ENCODE measurements around the gene SERPINB8.

SERPINB8 gene

DNA sequence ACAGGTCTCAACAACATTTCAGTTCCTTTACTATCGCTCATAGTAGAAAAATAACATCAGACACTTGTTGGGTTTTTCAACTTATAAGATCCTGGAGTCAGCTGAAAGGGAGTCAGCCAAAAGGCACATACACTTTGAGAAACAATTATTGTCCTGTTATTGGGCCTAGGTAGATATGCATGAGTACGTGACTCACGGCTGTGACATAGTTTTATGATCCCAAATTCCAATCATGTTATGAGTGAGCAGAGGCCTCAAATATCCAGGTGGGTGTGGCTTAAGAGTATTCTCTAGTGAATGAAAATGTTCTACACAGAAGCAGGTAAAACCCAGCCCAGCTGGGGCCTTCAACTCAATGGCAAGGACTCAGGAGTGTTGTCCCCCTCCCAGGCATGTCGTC lies 27.2 kb downstream of the SERPINB8 start:
- no peak overlapping the region for H3K23ac ChIP-seq (ENCODE audit: low read depth, low read length, poor library complexity)
- H3K9ac ChIP-seq (ENCODE audit: low read depth, low read length, poor library complexity): no peak overlapping the region
- no peak overlapping the region for H3K14ac ChIP-seq (ENCODE audit: low read length)
- H3K4me3 ChIP-seq (ENCODE audit: low read length in 2 of 2): no peak overlapping the region
- no peak overlapping the region for H2BK15ac ChIP-seq (ENCODE audit: low read length)
- no peak overlapping the region for H2BK120ac ChIP-seq (ENCODE audit: low read depth, low read length)
- H3K36me3 ChIP-seq (replicated peaks in 1 of 2; ENCODE audit: control insufficient read depth in 2 of 2, insufficient read depth in 2 of 2, low read length in 2 of 2): no peaks in the 10 kb centered on the region
- no peak overlapping the region for H3K4ac ChIP-seq (ENCODE audit: low read length)
- peaks cover 2 to 5% of the 10 kb centered on the region in 2 donors for H3K9me3 ChIP-seq (replicated peaks in 1 of 2; ENCODE audit: control insufficient read depth in 2 of 2, insufficient read depth in 1 of 2, low read depth in 1 of 2, low read length in 2 of 2)
- H2AFZ ChIP-seq (ENCODE audit: low read length): no peak overlapping the region
- no peak overlapping the region for H3K18ac ChIP-seq (ENCODE audit: low read length)
- no peak for DNase-seq (ENCODE audit: low spot score)
- H2BK12ac ChIP-seq (ENCODE audit: low read length): no peak overlapping the region
- no peak overlapping the region for H3K27ac ChIP-seq (replicated peaks; ENCODE audit: low read length)
- H3K27me3 ChIP-seq (ENCODE audit: control insufficient read depth in 3 of 3, insufficient read depth in 3 of 3, low read depth in 1 of 3, low read length in 3 of 3): no peaks in the 10 kb centered on the region
- H3K79me1 ChIP-seq (ENCODE audit: low read depth, low read length): no peaks in the 10 kb centered on the region
- H2AK5ac ChIP-seq (ENCODE audit: low read depth, low read length): no peak overlapping the region
- no peak overlapping the region for H4K8ac ChIP-seq (ENCODE audit: low read depth, low read length)
- no peaks in the 10 kb centered on the region for H3K4me1 ChIP-seq (ENCODE audit: control insufficient read depth in 2 of 2, insufficient read depth in 1 of 2, low read depth in 1 of 2, low read length in 2 of 2)
- no peak overlapping the region for H3K4me2 ChIP-seq (ENCODE audit: insufficient read depth, low read length, poor library complexity, severe bottlenecking)
- WGBS, 2 donors (ENCODE audit: extremely low coverage in 2 of 2, insufficient read length in 2 of 2, insufficient replicate concordance in 1 of 2): no CpG with 5 or more reads among the region's 4 CpGs
- H4K91ac ChIP-seq (ENCODE audit: low read depth, low read length, poor library complexity): no peak overlapping the region
- no peak overlapping the region for H2BK5ac ChIP-seq (ENCODE audit: low read length)

DNA sequence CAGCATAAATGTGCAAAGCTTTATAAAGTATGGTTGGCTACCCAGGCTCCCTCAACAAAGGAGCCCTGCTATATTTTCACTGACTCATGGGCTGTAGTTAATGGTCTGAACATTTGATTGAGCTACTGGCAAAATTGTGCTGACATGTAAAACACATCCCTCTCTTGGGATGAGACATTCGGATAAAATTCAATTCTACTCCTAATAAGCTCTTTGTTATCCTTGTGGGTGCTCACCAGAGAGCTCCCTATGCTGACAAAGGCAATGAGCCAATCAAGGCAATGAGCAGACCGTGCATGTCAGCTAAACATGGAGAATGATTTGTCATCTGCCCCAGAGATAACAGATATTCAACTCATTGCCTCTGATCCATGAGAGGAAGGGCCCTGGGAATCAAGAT lies 27.7 kb downstream of the SERPINB8 start:
- no peak overlapping the region for H2BK120ac ChIP-seq (ENCODE audit: low read depth, low read length)
- H3K36me3 ChIP-seq (replicated peaks in 1 of 2; ENCODE audit: control insufficient read depth in 2 of 2, insufficient read depth in 2 of 2, low read length in 2 of 2): no peaks in the 10 kb centered on the region
- H2BK12ac ChIP-seq (ENCODE audit: low read length): no peak overlapping the region
- no peak overlapping the region for H2AK5ac ChIP-seq (ENCODE audit: low read depth, low read length)
- no peak overlapping the region for H3K4ac ChIP-seq (ENCODE audit: low read length)
- H3K14ac ChIP-seq (ENCODE audit: low read length): no peak overlapping the region
- no peak overlapping the region for H2BK15ac ChIP-seq (ENCODE audit: low read length)
- DNase-seq (ENCODE audit: low spot score): no peak
- no peak overlapping the region for H3K23ac ChIP-seq (ENCODE audit: low read depth, low read length, poor library complexity)
- H4K8ac ChIP-seq (ENCODE audit: low read depth, low read length): no peak overlapping the region
- no peaks in the 10 kb centered on the region for H3K79me1 ChIP-seq (ENCODE audit: low read depth, low read length)
- no peak overlapping the region for H3K4me2 ChIP-seq (ENCODE audit: insufficient read depth, low read length, poor library complexity, severe bottlenecking)
- H3K27me3 ChIP-seq (ENCODE audit: control insufficient read depth in 3 of 3, insufficient read depth in 3 of 3, low read depth in 1 of 3, low read length in 3 of 3): no peaks in the 10 kb centered on the region
- H3K18ac ChIP-seq (ENCODE audit: low read length): no peak overlapping the region
- H4K91ac ChIP-seq (ENCODE audit: low read depth, low read length, poor library complexity): no peak overlapping the region
- no peak overlapping the region for H3K27ac ChIP-seq (replicated peaks; ENCODE audit: low read length)
- no peak overlapping the region for H2BK5ac ChIP-seq (ENCODE audit: low read length)
- no peak overlapping the region for H3K4me3 ChIP-seq (ENCODE audit: low read length in 2 of 2)
- WGBS, 2 donors (ENCODE audit: extremely low coverage in 2 of 2, insufficient read length in 2 of 2, insufficient replicate concordance in 1 of 2): no CpG with 5 or more reads among the region's 2 CpGs
- no peaks in the 10 kb centered on the region for H3K4me1 ChIP-seq (ENCODE audit: control insufficient read depth in 2 of 2, insufficient read depth in 1 of 2, low read depth in 1 of 2, low read length in 2 of 2)
- H2AFZ ChIP-seq (ENCODE audit: low read length): no peak overlapping the region
- H3K9me3 ChIP-seq (replicated peaks in 1 of 2; ENCODE audit: control insufficient read depth in 2 of 2, insufficient read depth in 1 of 2, low read depth in 1 of 2, low read length in 2 of 2): peaks cover 2 to 5% of the 10 kb centered on the region in 2 donors
- H3K9ac ChIP-seq (ENCODE audit: low read depth, low read length, poor library complexity): no peak overlapping the region

DNA sequence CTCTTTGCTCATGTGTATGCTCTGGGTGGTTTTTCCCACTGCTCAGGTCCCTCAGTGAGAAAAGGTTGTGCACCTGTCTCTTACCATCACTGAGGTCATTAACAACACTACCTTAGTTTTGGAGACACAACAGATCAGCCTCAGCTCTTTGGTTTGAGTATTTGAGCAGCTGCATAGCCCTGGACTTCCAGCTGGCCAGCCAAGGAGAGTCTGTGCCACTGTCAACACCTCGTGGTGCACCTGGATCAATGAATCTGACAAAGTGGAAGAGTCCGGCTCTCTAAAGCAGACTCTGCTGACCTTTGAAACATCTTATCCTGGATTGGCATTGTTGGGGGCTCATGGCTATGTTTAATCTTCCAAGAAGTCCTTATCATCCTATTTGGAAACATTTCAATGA lies 30.0 kb downstream of the SERPINB8 start:
- H3K14ac ChIP-seq (ENCODE audit: low read length): no peak overlapping the region
- no peaks in the 10 kb centered on the region for H3K27me3 ChIP-seq (ENCODE audit: control insufficient read depth in 3 of 3, insufficient read depth in 3 of 3, low read depth in 1 of 3, low read length in 3 of 3)
- no peak overlapping the region for H2BK12ac ChIP-seq (ENCODE audit: low read length)
- H3K4me2 ChIP-seq (ENCODE audit: insufficient read depth, low read length, poor library complexity, severe bottlenecking): no peak overlapping the region
- H2BK120ac ChIP-seq (ENCODE audit: low read depth, low read length): no peak overlapping the region
- H2AK5ac ChIP-seq (ENCODE audit: low read depth, low read length): no peak overlapping the region
- DNase-seq (ENCODE audit: low spot score): no peak
- WGBS, 2 donors (ENCODE audit: extremely low coverage in 2 of 2, insufficient read length in 2 of 2, insufficient replicate concordance in 1 of 2): no CpG with 5 or more reads among the region's 2 CpGs
- no peaks in the 10 kb centered on the region for H3K4me1 ChIP-seq (ENCODE audit: control insufficient read depth in 2 of 2, insufficient read depth in 1 of 2, low read depth in 1 of 2, low read length in 2 of 2)
- peaks cover 2 to 5% of the 10 kb centered on the region in 2 donors for H3K9me3 ChIP-seq (replicated peaks in 1 of 2; ENCODE audit: control insufficient read depth in 2 of 2, insufficient read depth in 1 of 2, low read depth in 1 of 2, low read length in 2 of 2)
- no peak overlapping the region for H3K4ac ChIP-seq (ENCODE audit: low read length)
- H3K4me3 ChIP-seq (ENCODE audit: low read length in 2 of 2): no peak overlapping the region
- H3K9ac ChIP-seq (ENCODE audit: low read depth, low read length, poor library complexity): no peak overlapping the region
- H2BK15ac ChIP-seq (ENCODE audit: low read length): no peak overlapping the region
- H2AFZ ChIP-seq (ENCODE audit: low read length): no peak overlapping the region
- H4K8ac ChIP-seq (ENCODE audit: low read depth, low read length): no peak overlapping the region
- H3K36me3 ChIP-seq (replicated peaks in 1 of 2; ENCODE audit: control insufficient read depth in 2 of 2, insufficient read depth in 2 of 2, low read length in 2 of 2): no peaks in the 10 kb centered on the region
- H3K18ac ChIP-seq (ENCODE audit: low read length): no peak overlapping the region
- H3K79me1 ChIP-seq (ENCODE audit: low read depth, low read length): no peaks in the 10 kb centered on the region
- no peak overlapping the region for H4K91ac ChIP-seq (ENCODE audit: low read depth, low read length, poor library complexity)
- no peak overlapping the region for H3K27ac ChIP-seq (replicated peaks; ENCODE audit: low read length)
- H3K23ac ChIP-seq (ENCODE audit: low read depth, low read length, poor library complexity): peak overlapping the region; percentile 8
- no peak overlapping the region for H2BK5ac ChIP-seq (ENCODE audit: low read length)

DNA sequence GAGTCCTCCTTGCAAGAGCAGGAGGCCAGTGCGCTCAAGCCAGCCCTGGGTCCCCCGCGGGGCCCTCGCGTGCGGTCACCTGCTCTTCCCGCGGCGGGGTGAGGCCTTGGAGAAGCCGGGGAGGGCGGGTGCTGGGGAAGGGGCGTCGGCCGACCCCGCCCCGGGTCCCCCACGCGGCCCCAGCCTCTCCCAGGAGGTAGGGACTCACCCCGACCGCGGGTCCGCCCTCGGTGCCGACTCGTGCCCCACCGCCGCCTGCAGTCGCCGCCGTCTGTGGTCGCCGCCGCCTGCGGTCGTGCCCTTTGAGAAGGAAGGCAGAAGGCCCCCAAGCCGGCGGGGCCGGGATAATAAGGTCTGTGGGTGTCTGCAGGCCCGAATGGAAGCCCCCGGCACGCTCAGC lies 32.7 kb downstream of the SERPINB8 start:
- Histone ChIP-seq H3K4me2 (ENCODE audit: insufficient read depth, low read length, poor library complexity, severe bottlenecking) (no peak overlapping the region), H3K4me3 (ENCODE audit: low read length in 2 of 2) (no peak overlapping the region), H2BK15ac (ENCODE audit: low read length) (no peak overlapping the region), H2BK12ac (ENCODE audit: low read length) (no peak overlapping the region), H3K14ac (ENCODE audit: low read length) (no peak overlapping the region), H3K79me1 (ENCODE audit: low read depth, low read length) (no peaks in the 10 kb centered on the region), H2AK5ac (ENCODE audit: low read depth, low read length) (no peak overlapping the region), H2AFZ (ENCODE audit: low read length) (no peak overlapping the region), H2BK120ac (ENCODE audit: low read depth, low read length) (no peak overlapping the region), H3K9me3 (replicated peaks in 1 of 2; ENCODE audit: control insufficient read depth in 2 of 2, insufficient read depth in 1 of 2, low read depth in 1 of 2, low read length in 2 of 2) (peaks cover 0 to 2% of the 10 kb centered on the region in 2 donors), H3K18ac (ENCODE audit: low read length) (no peak overlapping the region), H3K27ac (replicated peaks; ENCODE audit: low read length) (no peak overlapping the region), H3K4ac (ENCODE audit: low read length) (no peak overlapping the region), H3K9ac (ENCODE audit: low read depth, low read length, poor library complexity) (no peak overlapping the region), H3K27me3 (ENCODE audit: control insufficient read depth in 3 of 3, insufficient read depth in 3 of 3, low read depth in 1 of 3, low read length in 3 of 3) (no peaks in the 10 kb centered on the region), H4K8ac (ENCODE audit: low read depth, low read length) (no peak overlapping the region), H3K36me3 (replicated peaks in 1 of 2; ENCODE audit: control insufficient read depth in 2 of 2, insufficient read depth in 2 of 2, low read length in 2 of 2) (no peaks in the 10 kb centered on the region), H3K4me1 (ENCODE audit: control insufficient read depth in 2 of 2, insufficient read depth in 1 of 2, low read depth in 1 of 2, low read length in 2 of 2) (no peaks in the 10 kb centered on the region), H2BK5ac (ENCODE audit: low read length) (no peak overlapping the region), H3K23ac (ENCODE audit: low read depth, low read length, poor library complexity) (no peak overlapping the region), H4K91ac (ENCODE audit: low read depth, low read length, poor library complexity) (no peak overlapping the region)
- no CpG with 5 or more reads among the region's 41 CpGs for WGBS, 2 donors (ENCODE audit: extremely low coverage in 2 of 2, insufficient read length in 2 of 2, insufficient replicate concordance in 1 of 2)
- no peak for DNase-seq (ENCODE audit: low spot score)

All from neuronal stem cell (in vitro differentiated cells).